T-helper 2 cell treated with Interferon-gamma antibody and Interleukin-4, amounts not matched to agents 100 ng/mL and 5 ng/mL, for 36 hours (primary cell): Measurements from ENCODE around the gene CSTPP1. TPM values are rescaled to one million over a fixed set of nuclear protein-coding genes. Genes with fewer than 3 reads are reported as not detected.
"Not testable (repeated sequence)": the region's sequence is repeated elsewhere in the genome, so short reads cannot be mapped to it uniquely, and the experiment has no call there.

Experiments
- intact Hi-C: fragments of 100-400 bp; cut with micrococcal nuclease; formaldehyde crosslinking; loops from one replicate; pipeline ENCODE4 v1.15.1; 2023
- total RNA-seq: library from RNA; stranded (reverse); gene quantifications from 2 replicates; pipeline ENCODE4 v1.2.3, GENCODE V29; 2022

CSTPP1 gene
- total RNA-seq, 1 donor from 2014 or later = 17.4 TPM

DNA sequence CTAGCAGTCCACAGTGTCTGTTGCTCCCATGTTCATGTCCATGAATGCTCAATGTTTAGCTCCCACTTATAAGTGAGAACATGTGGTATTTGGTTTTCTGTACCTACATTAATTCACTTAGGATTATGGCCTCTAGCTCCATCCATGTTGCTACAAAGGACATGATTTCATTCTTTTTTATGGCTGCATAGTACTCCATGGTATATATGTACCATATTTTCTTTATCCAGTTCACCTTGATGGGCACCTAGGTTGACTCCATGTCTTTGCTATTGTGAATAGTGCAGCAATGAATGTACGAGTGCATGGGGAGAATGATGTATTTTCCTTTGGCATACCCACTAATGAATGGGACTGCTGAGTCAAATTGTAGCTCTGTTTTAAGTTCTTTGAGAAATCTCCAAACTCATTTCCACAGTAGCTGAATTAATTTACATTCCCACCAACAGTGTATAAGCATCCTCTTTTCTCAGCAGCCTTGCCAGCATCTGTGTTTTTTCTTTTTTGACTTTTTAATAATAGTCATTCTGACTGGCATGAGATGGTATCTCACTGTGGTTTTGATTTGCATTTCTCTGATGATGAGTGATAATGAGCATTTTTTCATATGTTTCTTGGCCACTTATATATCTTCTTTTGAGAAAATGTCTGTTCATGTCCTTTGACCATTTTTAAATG lies 53.4 kb downstream of the CSTPP1 start:
- intact Hi-C loops = not testable (repeated sequence)

DNA sequence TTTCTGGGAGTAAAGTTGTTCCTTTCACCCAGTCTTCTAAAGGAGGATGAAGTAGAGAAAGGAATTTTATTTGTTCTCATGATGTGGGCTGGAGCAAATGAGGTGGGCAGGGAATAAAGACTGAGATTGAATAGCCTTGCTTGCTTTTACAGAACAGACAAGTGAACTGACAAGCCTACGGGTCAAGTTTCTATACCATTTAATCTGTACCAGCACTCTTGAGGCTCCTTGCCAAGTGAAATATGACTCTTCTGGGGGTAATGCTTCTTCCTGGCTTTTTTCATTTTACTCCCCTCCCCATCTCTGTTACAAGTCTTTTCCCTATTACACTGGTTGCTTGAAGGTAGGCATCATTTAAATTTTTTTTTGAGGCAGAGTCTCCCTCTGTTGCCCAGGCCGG lies 54.8 kb downstream of the CSTPP1 start:
- intact Hi-C loops = no loop called here

DNA sequence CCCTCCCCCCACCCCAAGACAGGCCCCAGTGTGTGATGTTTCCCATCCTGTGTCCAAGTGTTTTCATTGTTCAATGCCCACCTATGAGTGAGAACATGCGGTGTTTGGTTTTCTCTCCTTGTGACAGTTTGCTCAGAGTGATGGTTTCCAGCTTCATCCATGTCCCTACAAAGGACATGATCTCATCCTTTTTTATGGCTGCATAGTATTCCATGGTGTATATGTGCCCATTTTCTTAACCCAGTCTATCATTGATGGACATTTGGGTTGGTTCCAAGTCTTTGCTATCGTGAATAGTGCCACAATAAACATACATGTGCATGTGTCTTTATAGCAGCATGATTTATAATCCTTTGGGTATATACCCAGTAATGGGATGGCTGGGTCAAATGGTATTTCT lies 55.8 kb downstream of the CSTPP1 start:
- intact Hi-C loops = not testable (repeated sequence)

DNA sequence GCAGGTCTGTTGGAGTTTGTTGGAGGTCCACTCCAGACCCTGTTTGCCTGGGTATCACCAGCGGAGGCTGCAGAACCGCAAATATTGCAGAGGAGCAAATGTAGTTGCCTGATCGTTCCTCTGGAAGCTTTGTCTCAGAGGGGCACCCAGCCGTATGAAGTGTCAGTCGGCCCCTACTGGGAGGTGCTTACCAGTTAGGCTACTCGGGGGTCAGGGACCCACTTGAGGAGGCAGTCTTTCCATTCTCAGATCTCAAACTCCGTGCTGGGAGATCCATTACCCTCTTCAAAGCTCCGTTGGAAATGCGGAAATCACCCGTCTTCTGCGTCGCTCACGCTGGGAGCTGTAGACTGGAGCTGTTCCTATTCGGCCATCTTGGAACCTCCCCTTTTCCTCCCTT lies 61.2 kb downstream of the CSTPP1 start:
- intact Hi-C loops = not testable (repeated sequence)

DNA sequence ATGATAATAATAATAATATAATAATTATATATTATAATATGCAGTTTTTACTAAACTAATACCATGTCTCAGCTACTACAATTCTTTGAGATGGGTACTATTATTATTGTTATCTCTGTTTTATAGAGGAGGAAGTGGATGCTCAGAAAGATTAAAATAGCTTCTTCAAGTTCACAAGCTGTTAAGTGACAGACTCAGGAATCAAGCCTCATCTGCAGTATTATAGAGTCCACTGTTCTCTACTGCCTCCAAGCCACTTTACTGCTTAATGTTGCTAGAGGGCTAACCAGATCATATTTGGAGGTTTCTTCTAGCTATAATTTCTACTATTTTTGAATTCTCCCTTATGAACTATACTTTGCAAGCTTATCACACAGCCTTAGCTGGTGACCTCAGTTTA lies 62.7 kb downstream of the CSTPP1 start:
- intact Hi-C loops = no loop called here

DNA sequence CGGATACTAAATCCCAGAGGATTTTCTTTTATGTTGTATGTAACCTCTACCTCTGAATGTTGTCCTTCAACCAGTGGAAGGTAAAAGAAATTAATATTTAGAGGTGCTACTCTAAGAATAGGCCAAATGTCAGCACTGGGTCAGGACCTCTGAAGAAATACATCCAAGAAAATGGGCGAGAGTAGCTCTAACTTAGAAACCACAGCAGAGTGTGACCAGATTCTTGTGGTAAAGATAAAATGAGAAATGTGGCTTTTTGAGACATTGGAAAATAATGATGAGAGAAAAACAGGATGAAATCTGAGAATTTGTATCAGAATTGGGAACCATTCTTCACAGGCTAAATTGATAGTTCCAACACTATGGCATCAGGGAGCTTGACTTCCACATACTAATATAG lies 63.5 kb downstream of the CSTPP1 start:
- intact Hi-C loops = no loop called here

DNA sequence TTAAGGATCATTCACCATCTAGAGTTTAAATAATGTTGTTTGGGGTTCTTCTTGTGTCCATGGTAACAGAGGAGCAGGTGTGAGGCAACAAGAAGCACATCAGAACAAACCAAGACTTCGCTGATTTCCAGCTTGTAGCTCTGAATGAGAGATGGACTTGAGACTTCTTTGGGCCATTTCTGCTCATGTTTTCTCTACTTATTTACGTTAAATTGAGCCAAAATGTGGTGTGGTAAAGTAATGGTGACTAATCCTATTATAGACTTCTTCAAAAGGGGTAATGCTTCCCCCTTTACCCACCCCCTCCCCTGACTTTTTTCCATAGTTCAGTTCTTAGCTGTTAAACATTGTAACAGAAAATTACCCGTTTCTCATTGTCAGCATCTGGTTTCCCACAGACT lies 65.2 kb downstream of the CSTPP1 start:
- intact Hi-C loops = no loop called here

DNA sequence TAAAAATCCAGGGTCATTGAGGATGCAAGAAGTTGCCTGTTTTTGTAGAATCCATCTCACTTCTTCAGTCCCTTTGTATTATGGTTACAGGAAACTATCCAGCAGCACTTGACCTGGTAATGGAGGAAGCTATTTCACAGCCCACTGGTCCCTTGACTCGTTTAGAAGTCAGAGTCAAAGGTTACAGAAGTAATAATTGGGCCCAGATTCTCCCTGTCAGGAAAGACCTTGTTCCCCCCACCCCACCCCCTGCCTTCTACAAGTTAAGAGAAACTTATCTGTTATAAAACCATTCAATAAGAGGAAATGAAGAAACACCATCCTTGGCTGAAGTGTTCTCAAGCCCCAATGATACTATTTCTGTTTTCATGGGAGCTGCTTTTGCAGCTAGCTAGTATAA lies 65.8 kb downstream of the CSTPP1 start:
- intact Hi-C loops = no loop called here

DNA sequence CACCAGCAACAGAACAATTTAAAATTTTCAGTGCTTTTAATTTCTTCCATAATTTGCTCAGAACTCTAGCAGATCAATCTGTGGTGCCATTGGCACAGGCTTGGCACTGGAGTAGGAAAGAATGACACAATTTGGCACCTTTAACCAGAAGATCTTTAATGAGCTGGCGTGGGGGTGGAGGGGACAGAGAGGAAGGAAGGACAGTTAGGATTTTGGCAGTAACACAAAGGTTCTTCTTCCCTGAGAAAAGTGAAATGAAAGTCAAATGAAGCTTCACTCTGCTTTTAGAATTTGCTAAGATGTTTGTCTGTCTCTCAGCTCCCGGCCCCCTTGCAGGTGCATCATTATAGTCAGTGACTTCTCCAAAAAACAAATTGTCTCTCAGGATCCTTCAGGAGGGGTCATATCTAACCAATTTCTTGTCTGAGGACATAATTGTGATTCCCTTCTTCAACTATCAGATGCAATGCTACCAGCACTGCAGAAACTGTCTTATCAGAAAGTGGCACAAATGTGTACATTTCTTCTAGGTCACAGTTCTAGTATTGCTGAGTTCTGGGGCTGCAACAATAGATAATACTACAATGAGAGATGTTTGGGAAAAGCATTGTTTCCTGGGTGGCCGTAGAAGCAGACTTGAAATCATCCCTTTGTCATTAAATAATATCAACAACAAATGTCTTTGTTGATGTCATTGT lies 66.8 kb downstream of the CSTPP1 start:
- intact Hi-C loops = no loop called here

DNA sequence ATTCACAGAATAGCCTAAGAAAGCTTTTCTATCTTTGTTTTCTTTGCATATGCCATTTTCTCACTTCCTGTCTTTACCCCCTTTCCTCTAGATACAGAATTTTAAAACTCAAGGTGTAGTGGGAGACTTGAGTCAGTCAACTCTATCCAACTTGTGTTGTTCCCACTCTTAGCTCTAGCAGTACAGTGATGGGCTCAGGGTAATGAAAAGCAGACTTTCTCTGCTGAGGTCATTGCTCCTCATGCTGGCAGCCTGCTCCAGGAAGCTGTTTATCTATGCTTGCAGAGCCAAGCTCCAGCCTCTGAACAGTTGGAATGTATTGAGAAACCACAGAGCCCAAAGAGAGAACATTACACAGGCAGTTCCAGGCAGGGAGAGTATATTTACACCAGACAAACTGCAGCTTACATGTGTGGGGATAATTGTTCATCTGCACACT lies 68.1 kb downstream of the CSTPP1 start:
- intact Hi-C loops = no loop called here

DNA sequence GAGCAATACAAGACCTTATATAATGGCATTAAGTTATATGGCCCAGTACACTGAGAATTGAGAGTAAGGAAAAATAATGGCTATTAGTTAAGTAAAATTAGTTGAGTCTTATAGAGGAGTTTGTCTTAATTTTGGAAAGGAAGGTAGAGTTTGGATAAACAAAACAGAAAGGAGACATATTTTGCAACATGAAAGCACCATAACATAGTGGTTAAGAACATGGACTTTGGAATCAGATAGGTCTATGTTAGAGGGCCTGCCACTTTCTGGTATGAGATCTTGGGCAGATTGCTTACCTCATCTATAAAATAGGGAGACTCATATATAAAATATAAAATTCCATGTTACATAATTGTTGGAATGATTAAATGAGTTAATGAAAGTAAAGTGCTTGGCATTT lies 68.9 kb downstream of the CSTPP1 start:
- intact Hi-C loops = no loop called here

DNA sequence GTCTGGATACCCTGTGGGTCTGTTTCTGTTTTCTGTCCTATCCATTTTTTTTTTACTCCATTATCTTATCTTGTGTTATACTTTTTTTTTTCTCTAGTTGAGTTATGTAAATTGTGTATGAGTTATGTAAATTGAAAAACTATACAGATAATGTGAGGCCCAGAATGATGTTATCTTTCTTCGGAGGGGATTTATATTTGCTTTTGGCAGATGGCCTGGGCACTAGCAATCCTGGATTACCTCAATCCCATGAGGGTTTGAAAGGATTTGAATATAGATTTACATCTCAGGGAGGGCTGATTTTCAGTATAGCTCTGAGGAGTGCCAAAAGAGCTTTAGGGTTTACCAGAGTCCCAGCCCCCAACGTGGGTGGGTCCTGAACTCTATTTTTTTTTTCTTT lies 71.0 kb downstream of the CSTPP1 start:
- intact Hi-C loops = no loop called here

DNA sequence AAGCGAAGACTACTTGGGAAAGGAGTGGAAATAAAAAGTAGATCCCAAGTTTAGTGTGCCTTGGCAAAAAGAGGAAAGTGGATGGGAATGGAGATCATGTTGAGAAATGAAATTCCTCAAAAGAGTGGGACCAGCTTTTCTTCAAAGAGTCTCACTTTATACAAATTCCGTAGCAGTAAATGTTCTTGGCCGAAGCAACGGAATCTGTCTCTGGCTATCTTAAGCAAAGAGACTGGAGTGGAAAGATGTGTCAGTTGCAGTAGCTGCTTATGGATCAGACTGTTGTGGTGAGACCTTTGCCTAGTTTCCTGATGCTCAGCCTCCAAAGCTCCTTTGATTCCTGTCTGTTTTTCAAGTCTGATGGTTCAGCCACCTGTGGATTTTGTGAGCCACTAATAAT lies 73.6 kb downstream of the CSTPP1 start:
- intact Hi-C loops = no loop called here

DNA sequence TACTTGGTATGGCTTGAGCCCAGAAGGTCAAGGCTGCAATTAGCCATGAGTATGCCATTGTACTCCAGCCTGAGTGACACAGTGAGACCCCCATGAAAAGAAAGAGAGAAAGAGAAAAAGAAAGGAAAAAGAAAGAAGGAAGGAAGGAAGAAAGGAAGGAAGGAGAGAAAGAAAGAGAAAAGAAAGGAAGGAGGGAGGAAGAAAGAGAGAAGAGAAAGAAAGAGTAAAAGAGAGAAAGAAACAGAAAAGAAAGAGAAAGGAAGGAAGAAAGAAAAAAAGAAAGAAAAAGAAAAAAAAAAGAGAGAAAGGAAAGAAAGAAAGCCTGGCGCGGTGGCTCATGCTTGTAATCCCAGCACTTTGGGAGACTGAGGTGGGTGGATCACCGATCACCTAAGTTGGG lies 77.5 kb downstream of the CSTPP1 start:
- intact Hi-C loops = no loop called here

DNA sequence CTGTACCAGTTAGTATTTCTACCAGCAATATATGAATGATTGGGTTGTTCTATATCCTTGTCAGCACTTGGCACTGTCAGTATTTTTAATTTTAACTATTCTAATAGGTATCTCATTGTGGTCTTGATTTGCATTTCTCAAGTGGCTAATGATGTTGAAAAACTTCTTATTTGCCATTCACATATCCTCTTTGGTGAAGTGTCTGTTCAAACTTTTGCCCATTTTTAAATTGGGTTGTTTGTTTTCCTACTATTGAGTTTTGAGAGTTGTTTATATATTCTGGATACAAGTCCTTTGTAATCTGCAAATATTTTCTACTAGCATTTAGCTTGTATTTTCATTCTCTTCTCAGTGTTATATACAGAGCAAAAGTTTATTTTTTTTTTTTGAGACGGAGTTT lies 82.1 kb downstream of the CSTPP1 start:
- intact Hi-C loops = no loop called here

DNA sequence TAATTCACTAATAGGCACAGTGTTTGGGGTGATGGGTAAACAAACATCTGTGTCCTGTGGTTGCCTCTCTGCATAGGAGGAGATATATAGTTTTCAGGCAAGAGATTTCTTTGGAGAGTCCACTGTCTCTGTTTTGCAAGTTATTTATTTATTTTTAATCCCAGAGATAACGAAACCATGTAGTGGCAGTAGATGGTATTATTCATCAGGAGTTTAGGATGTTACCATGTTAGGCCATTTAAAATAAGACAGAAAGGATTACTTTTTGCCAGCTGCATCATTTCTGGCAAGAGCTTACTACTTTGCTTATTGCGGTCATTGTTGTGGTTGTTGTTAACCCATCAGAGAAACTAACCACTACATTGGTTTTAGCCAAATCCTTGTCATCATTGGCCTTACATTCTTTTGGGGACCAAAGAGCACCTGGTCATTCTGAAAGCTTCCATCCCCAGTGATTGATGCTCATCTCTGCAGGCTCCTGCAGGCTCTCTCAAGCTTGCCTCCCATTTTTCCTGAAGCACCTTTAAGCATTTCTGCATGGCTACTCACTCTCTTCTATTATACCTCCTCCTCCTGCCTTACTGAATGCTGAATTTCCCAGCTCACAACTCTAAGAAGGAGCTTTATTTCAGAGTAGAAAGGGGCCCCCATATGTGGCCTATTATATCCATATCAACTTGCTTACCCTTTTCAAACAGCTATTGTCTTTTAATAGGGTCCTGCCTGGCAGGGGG lies 84.4 kb downstream of the CSTPP1 start:
- intact Hi-C loops = no loop called here

DNA sequence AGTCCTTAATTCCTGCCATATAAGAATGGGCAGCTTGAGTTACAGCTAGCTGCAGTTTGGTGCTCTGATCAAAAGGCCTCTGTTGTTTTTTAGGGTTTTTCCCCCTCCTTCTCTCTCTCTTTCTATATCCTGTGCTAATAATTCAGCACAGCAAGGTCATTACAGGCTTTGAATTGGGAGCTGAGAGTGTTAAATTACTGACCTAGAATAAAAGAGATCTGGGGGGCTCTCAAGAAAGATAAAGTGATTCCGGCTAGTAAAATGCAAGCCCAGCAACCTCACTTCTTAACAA lies 84.9 kb downstream of the CSTPP1 start:
- intact Hi-C loops = no loop called here

DNA sequence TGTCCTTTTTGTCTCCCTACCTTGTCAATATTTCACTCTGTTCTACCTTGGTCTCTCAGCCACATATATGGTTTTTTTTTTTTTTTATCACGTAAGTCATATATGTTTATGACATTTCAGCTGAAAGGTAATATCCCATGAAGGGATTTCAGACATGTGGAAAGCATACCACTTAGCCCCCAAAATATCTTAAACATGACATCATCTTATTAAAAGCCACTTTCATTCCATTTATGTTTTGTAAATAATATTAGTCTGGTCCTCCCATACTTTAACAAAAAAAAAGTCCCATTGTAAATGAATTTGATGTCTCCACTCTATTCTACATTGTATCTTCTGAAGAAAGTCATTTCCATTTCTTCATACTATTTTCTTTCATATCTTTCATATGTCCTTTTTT lies 85.4 kb downstream of the CSTPP1 start:
- intact Hi-C loops = no loop called here

DNA sequence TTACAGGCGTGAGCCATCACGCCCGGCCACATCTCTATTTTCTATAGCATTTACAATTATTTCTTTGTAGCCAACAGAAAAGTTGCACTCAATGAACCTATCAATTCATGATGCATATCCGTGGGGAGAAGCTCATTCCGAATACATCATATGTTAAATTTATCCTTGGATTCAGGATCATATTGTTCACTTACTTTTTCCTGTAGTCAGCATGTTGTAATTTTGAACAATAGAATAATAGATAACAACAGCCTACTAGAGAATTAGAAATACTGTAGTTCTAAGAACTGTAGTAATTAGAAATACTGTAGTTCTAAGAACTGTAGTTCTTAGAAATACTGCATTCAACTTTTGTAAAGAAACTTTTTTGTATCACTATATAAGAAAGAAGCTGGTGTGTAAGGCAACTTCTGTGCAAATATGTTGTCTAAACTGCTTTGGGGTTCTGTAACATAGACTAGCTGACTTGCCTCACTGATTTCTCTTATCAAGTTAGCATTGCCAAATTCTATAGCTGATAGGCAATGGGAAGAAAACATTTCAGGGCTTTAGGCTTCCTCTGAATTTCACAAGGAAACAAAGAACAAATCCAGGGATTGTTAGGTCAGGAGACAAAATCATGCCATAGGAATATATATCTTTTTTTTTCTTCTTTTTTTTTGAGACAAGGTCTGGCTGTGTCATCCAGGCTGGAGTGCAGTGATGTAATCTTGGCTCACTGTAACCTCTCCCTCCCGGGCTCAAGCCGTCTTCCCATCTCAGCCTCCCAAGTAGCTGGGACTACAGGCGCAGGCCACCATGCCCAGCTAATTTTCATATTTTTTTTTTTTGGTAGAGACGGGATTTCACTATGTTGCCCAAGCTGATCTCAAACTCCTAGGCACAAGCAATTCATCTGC lies 91.9 kb downstream of the CSTPP1 start:
- intact Hi-C loops = no loop called here

DNA sequence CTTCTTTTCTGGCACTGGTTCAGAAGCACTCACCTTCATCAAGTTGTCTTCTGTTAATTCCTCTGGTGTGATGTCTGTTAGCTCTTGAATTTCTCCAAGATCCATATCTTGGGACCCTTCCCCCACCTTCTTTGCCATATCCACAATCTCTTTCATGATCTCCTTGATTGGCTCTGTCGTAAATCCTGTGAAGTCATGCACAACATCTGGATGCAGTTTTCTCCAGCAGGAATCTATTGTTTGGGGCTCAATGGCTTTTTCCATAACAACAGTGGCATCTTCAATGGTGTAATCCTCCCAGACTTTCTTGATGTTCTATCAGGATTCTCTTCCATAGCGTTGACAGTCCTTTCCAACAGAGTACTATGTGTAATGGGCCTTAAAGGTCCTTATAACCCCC lies 96.9 kb downstream of the CSTPP1 start:
- intact Hi-C loops = no loop called here

DNA sequence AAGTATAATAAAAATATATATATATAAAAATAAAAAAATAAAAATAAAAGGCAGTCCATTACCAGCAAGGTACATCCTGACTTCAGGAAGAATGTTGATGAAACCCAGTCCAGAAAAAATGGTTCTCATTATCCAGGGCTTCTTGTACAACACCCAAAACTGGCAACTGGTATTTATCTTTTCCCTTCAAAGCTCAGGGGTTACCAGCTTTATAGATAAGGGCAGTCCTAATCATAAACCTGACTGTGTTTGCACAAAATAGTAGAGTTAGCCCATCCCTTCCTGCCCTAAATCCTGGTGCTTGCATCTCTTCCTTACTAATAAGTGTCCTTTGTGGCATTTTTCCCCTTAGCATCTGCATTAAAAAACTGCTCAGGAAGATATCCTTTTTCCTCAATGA lies 97.5 kb downstream of the CSTPP1 start:
- intact Hi-C loops = no loop called here

DNA sequence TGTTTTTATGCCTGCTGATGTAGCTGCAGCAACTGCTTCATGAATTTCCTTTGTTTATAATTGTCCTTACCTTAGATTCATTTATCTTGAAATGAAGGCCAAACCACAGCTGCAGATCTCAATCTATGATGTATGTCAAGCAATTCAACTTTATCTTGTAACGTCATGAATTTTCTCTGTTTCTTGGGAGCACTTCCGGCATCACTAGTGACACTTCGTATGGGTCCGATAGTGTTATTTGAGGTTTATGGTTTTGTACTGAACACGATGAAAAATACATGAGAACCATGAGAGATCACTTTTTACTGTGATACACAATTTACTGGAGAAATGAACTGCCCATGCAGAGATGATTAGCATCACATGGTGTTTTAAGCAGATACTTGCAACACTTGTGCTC lies 98.5 kb downstream of the CSTPP1 start:
- intact Hi-C loops = no loop called here
